GM18868 (cell line): ENCODE data around the gene ATXN2.
"Not testable (repeated sequence)": the region's sequence is repeated elsewhere in the genome, so short reads cannot be mapped to it uniquely, and the experiment has no call there.

Source experiments
- ATAC-seq: cut with Tn5 transposase; IDR thresholded peaks from one replicate; pipeline ENCODE4 v1.9.1; 2021; ENCODE audit warnings: mild to moderate bottlenecking, moderate library complexity; ENCODE audit not compliant: unreplicated experiment

ATXN2 gene

GRCh38 chr12:111507258-111507657, 91.9 kb downstream of the ATXN2 start:
- ATAC-seq = not testable (repeated sequence)

- ATAC-seq = no peak
Measured at GRCh38 chr12:111506260-111506659, 92.9 kb downstream of the ATXN2 start.

DNA sequence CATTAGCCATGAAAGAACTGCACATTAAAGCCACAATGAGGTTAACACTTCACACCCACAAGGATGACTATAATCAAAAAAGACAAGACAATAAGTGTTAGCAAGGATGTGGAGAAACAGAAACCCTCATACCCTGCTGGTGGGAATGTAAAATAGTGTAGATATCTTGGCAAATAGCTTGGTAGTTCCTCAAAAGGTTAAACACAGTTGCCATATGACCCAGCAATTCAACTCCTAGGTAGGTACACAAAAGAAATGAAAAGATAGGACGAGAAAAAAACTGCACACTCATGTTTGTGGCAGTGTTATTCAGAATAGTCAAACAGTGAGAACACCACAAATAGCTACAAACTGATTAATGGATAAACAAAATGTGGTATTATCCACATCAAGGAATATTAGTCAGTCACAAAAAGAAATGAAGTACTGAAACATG, 93.5 kb downstream of the ATXN2 start:
- no peak for ATAC-seq

DNA sequence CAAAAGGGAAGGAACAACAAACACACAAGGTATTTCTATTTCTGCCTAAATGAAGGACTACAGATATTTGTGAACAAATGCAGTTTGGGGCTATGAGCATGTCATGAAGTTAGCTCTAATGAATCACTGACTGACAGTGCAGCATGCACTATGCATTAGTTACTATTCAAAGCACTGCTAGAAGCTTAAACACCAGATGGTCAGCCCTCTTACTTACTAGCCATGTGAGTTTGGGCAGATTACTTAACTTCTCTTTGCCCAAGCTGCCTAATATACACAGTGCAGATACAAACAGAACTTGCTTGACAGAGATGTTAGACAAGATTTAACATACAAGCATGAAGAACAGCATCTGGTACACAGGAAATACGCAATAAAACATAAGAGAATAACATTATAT, 96.0 kb downstream of the ATXN2 start:
- ATAC-seq = no peak

GRCh38 chr12:111494676-111495075, 104.4 kb downstream of the ATXN2 start:
- ATAC-seq = no peak

DNA sequence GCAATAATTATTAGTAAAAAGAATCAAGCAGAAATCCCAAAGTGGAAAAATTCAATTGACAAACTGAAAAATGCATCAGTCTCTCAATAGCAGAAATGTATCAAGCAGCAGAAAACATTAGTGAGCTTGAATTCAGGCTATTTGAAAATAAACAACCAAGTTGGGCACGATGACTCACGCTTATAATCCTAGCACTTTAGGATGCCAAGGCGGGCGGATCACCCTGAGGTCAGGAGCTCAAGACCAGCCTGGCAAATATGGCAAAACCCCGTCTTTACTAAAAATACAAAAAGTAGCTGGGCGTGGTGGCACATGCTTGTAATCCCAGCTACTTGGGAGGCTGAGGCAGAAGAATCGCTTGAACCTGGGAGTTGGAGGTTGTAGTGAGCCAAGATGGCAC, 106.1 kb downstream of the ATXN2 start:
- not testable (repeated sequence) for ATAC-seq

GRCh38 chr12:111488798-111489197, 110.3 kb downstream of the ATXN2 start:
- no peak for ATAC-seq

DNA sequence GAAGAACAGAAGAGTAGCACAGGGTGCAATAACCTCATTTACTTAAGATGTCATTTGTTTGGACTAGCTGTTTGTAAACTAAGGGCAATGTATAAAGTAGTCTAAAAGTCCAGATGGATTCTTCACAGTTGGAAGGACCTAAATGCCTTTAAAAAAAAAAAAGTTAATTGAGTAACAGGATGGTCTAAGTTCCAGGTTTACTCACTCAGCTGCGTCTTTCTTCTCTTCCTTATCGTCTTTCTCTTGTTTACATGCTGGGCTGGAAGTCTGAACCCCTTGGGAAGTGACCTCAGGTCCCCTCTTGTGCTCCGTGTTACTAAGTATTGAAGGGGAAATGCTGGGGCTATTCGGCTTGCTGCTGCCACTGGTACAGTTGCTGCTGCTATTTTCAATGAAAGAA, 110.8 kb downstream of the ATXN2 start:
- no peak for ATAC-seq

GRCh38 chr12:111482462-111482861, 116.7 kb downstream of the ATXN2 start:
- no peak for ATAC-seq

- ATAC-seq = no peak
Measured at GRCh38 chr12:111471236-111471635, 127.9 kb downstream of the ATXN2 start.

GRCh38 chr12:111469401-111469800, 129.7 kb downstream of the ATXN2 start:
- ATAC-seq = no peak

DNA sequence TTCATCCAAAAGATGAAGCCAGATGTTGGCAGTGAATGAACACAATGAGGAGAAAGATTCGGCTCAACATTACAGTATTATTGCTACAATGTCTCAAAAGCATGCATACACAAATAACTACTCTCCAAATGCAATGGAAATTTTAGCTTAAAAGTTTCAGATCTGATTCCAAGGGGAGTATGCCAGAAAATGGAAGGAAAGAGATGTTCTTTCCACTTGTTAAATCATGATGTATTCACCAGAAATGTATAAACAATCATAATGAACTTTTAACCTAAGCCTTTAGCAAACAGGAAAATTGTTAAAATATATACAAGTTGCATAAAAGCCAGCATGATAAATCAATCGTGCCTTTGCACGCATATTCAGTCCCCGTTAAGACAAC, 131.3 kb downstream of the ATXN2 start:
- no peak for ATAC-seq

DNA sequence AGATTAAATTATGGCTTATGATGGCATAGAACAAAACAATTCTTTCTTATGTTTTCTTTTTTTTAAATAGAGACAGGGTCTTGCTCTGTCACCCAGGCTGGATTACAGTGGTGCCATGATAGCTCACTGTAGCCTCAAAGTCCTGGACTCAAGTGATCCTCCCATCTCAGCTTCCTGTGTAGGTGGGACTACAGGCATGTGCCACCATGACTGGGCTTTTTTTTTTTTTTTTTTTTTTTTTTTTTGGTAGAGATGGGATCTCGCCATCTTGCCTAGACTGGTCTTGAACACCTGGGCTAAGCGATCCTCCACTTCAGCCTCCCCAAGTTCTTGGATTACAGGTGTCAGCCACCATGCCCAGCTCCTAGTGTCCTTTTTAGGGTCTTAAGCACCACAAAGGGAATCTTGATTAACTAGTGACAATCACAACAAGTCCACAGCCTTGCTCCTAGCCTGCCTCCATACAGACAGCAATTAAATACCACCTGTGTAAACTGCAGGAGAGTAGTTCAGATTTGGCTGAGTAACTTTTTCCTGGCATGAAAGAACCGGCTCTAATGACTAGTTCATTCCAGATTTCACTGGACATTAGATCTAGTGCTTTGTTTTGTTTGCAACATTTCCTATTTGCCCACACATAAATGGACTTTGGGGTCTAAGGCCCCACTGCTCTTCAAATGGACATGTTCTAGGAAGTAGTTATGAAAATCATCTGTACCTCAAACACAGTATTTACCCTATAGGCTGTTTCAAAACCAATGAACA, 131.8 kb downstream of the ATXN2 start:
- ATAC-seq = no peak

GRCh38 chr12:111462210-111462769, 136.8 kb downstream of the ATXN2 start:
- no peak for ATAC-seq

DNA sequence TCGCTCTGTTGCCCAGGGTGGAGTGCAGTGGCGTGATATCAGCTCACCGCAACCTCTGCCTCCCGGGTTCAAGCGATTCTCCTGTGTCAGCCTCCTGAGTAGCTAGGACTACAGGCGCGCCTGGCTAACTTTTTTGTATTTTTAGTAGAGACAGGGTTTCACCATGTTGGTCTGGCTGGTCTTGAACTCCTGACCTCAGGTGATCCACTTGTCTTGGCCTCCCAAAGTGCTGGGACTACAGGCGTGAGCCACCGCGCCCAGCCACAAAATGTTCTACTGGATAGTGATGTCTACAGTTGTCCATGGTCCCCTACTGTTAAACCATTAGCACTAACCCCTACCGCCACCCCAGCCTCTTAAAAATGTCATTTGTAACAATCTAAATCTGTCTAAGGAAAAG, 139.0 kb downstream of the ATXN2 start:
- not testable (repeated sequence) for ATAC-seq

- ATAC-seq = no peak
Measured at GRCh38 chr12:111458546-111459172, 140.5 kb downstream of the ATXN2 start.

- no peak for ATAC-seq
Measured at GRCh38 chr12:111457577-111457976, 141.5 kb downstream of the ATXN2 start.

DNA sequence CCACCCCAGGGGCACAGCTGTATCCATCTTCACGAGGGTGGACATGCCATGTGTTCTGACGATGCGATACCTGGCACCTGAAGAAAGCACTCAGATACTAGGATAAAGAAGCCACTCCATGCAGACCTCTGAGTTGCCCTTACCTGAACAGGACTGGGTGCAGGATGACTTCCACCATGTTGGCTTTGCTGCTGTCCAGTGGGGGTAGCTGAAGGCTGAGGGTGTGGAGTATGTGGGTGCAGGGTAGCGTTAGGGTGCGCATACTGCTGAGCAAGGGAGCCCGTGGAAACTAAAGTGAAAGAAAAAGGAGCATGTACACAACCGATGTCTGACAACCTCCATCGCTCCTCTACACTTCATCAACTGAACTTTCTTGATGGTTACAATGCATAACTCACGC, 142.0 kb downstream of the ATXN2 start:
- ATAC-seq = no peak

GRCh38 chr12:111455448-111456320, 143.4 kb downstream of the ATXN2 start:
- no peak for ATAC-seq

DNA sequence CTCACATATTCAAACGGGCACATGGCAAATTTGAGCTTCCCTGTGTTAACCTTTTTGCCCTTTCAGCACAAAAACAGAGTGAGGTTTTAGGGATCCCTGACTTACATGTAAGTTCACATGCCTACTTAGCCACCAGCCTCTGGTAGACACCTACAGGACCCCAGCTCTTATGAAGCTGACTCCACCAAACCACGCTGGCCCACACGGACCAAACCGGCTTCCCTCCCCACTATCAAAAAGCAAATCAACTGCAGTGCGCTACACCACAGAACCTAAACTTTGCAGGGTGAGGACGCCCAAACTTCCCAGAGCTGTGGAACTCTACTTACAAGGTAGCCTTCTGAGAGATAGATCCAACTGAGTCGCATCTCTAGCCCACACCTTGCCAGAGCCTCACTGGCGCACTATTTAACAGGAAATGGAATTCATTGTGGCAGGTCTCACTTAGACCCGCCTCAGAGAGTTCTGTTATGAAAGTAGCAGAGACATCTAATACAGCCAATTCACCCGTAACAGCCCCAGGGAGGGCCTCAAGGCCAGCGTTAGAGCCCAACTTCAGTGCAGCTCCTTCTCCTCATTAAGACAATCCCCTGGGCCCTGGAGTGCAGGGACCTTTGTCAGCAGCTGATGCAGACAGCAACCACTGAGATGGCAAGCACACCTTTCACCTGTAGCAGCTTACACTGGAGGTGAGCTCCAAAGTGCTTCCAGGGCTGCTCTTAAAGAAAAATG, 144.2 kb downstream of the ATXN2 start:
- no peak for ATAC-seq

- no peak for ATAC-seq
Measured at GRCh38 chr12:111454311-111454710, 144.8 kb downstream of the ATXN2 start.
